ENCODE data around the gene SARDH. TPM values are rescaled to one million over a fixed set of nuclear protein-coding genes. Genes with fewer than 3 reads are reported as not detected.

The SARDH gene
- total and polyA plus RNA-seq, 2 donors (not counting 3 experiments of a cell fraction or from before 2014, with no cell fraction given): 0.19 to 0.44 TPM

DNA sequence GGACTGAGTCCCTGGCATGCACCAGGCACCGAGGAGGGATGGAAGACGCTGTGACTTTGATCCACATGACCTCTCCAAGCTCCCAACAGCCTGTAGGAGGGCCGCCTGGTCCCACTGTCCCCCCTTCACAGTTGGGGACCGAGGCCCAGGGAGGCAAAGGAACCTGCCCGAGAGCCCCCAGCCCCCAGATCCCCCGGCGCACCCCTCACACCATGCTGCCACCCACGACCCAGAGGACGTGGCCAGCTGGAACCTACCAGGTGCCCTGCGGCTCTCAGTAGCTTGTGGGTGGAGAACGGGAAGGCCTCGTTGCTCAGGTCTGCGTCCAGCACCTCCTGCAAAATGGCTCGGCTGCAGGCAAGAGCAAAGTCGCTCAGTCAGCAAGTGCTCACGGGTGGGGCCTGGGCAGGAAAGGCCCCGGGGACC is 53.2 kb downstream of the SARDH start:
- intact Hi-C loops (cut with micrococcal nuclease): no loop called here
- Histone ChIP-seq H3K36me3 (ENCODE audit: control insufficient read depth in 2 of 2, extremely low read depth in 1 of 2, insufficient read depth in 2 of 2, low read length in 2 of 2) (no peaks in the 10 kb centered on the region), H3K9me3 (replicated peaks; ENCODE audit: control insufficient read depth, insufficient read depth, low read length) (no peaks in the 10 kb centered on the region), H3K9ac (replicated peaks; ENCODE audit: extremely low read depth, insufficient read depth, low read length) (no peak overlapping the region), H4K20me1 (replicated peaks; ENCODE audit: control insufficient read depth, extremely low read depth, insufficient read depth, low read length) (no peaks in the 10 kb centered on the region), H3K4me3 (replicated peaks in 1 of 3; ENCODE audit: insufficient read depth in 1 of 3, low read depth in 1 of 3, low read length in 3 of 3) (no peak overlapping the region), H3K79me2 (ENCODE audit: control insufficient read depth, insufficient read depth, low read length) (no peaks in the 10 kb centered on the region), H2AFZ (ENCODE audit: low read depth, low read length) (no peak overlapping the region), H3K4me1 (ENCODE audit: control insufficient read depth, extremely low read depth, insufficient read depth, low read length) (peaks cover 6% of the 10 kb centered on the region), H3K4me2 (ENCODE audit: insufficient read depth, low read length) (no peak overlapping the region), H3K9me1 (replicated peaks; ENCODE audit: control insufficient read depth, extremely low read depth, insufficient read depth, low read length) (no peaks in the 10 kb centered on the region), H3K27ac (ENCODE audit: insufficient read depth, low read depth, low read length) (no peak overlapping the region), H3K27me3 (ENCODE audit: control insufficient read depth in 2 of 2, insufficient read depth in 2 of 2, low read length in 2 of 2) (no peaks in the 10 kb centered on the region)
- POLR2A ChIA-PET: no interaction called here
- no peak for TF ChIP-seq GATA2 (IDR thresholded peaks at IDR 0.05; ENCODE audit: insufficient read depth, insufficient read length, low read depth, low read length)
- CTCF ChIA-PET: no interaction called here
- FAIRE-seq (no peak), DNase-seq (ENCODE audit: low read depth, low spot score) (no peak)
- BruUV-seq (replicated peaks): no TSS peak
- dilution Hi-C loops (cut with MboI; ENCODE audit: extremely low pct_ligation_motif_present, low sequenced_read_pairs): no loop called here

DNA sequence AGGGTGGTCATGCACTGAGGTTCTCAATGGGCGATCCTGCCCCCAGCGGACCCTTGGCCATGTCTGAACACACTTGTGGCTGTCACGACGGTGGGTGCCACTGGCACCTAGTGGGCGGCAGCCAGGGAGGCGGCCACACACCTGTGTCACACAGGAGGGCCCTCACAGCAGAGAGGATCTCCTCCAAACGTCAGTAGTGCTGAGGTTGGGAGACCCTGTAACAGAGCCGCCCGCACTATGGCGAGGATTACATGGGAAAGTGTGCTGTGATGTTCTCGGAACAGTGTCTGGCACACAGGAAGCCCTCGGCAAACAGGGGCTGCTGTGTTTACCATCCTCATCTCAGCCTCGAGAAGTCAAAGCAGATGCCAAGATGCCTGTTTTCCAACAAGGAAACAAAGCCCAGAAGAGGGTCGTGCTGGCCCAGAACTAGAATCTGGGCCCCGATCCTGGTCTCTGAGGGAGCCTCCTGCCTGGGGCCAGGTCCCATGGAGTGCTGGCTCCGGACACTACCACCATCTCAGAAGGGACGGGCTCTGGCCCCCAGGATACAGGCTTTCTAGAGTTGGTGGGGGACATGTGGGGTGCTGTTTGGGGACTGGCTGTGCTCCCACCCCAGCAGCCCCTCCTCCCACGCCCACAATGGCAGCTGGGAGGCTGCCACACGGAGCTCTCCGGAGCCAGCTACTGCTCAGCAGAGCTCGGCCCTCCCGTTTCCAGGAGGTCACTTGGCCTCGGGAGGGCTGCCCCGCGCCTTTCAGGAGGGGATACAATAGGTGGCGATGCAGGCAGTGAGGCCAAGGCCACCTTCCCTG is 53.8 kb downstream of the SARDH start:
- H3K4me2 ChIP-seq (ENCODE audit: insufficient read depth, low read length): no peak overlapping the region
- H4K20me1 ChIP-seq (replicated peaks; ENCODE audit: control insufficient read depth, extremely low read depth, insufficient read depth, low read length): no peaks in the 10 kb centered on the region
- no peak overlapping the region for H3K4me3 ChIP-seq (replicated peaks in 1 of 3; ENCODE audit: insufficient read depth in 1 of 3, low read depth in 1 of 3, low read length in 3 of 3)
- DNase-seq (ENCODE audit: low read depth, low spot score) (no peak), FAIRE-seq (no peak)
- TF ChIP-seq POLR2A (IDR thresholded peaks at IDR 0.05; ENCODE audit: low read depth, low read length): no peak
- TF ChIP-seq, protein P1, sequence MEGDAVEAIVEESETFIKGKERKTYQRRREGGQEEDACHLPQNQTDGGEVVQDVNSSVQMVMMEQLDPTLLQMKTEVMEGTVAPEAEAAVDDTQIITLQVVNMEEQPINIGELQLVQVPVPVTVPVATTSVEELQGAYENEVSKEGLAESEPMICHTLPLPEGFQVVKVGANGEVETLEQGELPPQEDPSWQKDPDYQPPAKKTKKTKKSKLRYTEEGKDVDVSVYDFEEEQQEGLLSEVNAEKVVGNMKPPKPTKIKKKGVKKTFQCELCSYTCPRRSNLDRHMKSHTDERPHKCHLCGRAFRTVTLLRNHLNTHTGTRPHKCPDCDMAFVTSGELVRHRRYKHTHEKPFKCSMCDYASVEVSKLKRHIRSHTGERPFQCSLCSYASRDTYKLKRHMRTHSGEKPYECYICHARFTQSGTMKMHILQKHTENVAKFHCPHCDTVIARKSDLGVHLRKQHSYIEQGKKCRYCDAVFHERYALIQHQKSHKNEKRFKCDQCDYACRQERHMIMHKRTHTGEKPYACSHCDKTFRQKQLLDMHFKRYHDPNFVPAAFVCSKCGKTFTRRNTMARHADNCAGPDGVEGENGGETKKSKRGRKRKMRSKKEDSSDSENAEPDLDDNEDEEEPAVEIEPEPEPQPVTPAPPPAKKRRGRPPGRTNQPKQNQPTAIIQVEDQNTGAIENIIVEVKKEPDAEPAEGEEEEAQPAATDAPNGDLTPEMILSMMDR (IDR thresholded peaks at IDR 0.05; ENCODE audit: extremely low read depth in 1 of 2, insufficient read depth in 1 of 2, low read depth in 1 of 2, low read length in 2 of 2): no peak
- TF ChIP-seq JUN (IDR thresholded peaks at IDR 0.05; ENCODE audit: borderline replicate concordance, insufficient read depth, insufficient read length, low read depth): no peak
- no peak for TF ChIP-seq GATA2 (IDR thresholded peaks at IDR 0.05; ENCODE audit: insufficient read depth, insufficient read length, low read depth, low read length)
- TF ChIP-seq POLR2AphosphoS5 (IDR thresholded peaks at IDR 0.05; ENCODE audit: insufficient read depth, low read depth, low read length): no peak
- no peak for TF ChIP-seq EZH2 (IDR thresholded peaks at IDR 0.05; ENCODE audit: borderline replicate concordance, low read depth, low read length, severe bottlenecking)
- TF ChIP-seq MYC (IDR thresholded peaks at IDR 0.05; ENCODE audit: low read depth, low read length): no peak
- TF ChIP-seq FOS (IDR thresholded peaks at IDR 0.05; ENCODE audit: borderline replicate concordance, insufficient read depth, low read length): no peak
- TF ChIP-seq, protein P2, sequence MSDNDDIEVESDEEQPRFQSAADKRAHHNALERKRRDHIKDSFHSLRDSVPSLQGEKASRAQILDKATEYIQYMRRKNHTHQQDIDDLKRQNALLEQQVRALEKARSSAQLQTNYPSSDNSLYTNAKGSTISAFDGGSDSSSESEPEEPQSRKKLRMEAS (IDR thresholded peaks at IDR 0.05; ENCODE audit: insufficient read depth, insufficient read length): no peak
- ChIA-PET POLR2A (no interaction called here), CTCF (no interaction called here)
- H2AFZ ChIP-seq (ENCODE audit: low read depth, low read length): no peak overlapping the region
- H3K27ac ChIP-seq (ENCODE audit: insufficient read depth, low read depth, low read length): no peak overlapping the region
- H3K4me1 ChIP-seq (ENCODE audit: control insufficient read depth, extremely low read depth, insufficient read depth, low read length): peaks cover 6% of the 10 kb centered on the region
- H3K9ac ChIP-seq (replicated peaks; ENCODE audit: extremely low read depth, insufficient read depth, low read length): no peak overlapping the region
- H3K9me1 ChIP-seq (replicated peaks; ENCODE audit: control insufficient read depth, extremely low read depth, insufficient read depth, low read length): no peaks in the 10 kb centered on the region
- dilution Hi-C loops (cut with MboI; ENCODE audit: extremely low pct_ligation_motif_present, low sequenced_read_pairs): no loop called here
- H3K36me3 ChIP-seq (ENCODE audit: control insufficient read depth in 2 of 2, extremely low read depth in 1 of 2, insufficient read depth in 2 of 2, low read length in 2 of 2): no peaks in the 10 kb centered on the region
- BruUV-seq (replicated peaks): no TSS peak
- H3K27me3 ChIP-seq (ENCODE audit: control insufficient read depth in 2 of 2, insufficient read depth in 2 of 2, low read length in 2 of 2): no peaks in the 10 kb centered on the region
- no peaks in the 10 kb centered on the region for H3K9me3 ChIP-seq (replicated peaks; ENCODE audit: control insufficient read depth, insufficient read depth, low read length)
- H3K79me2 ChIP-seq (ENCODE audit: control insufficient read depth, insufficient read depth, low read length): no peaks in the 10 kb centered on the region
- intact Hi-C loops (cut with micrococcal nuclease): no loop called here
